Right lobe of liver (tissue), 6 donors: Measurements from ENCODE around the gene C3orf80. TPM values are rescaled to one million over a fixed set of nuclear protein-coding genes. Genes with fewer than 3 reads are reported as not detected.
"Not testable (repeated sequence)": the region's sequence is repeated elsewhere in the genome, so short reads cannot be mapped to it uniquely, and the experiment has no call there.

Source experiments
- ATAC-seq, 4 donors: fragments of 200-7000 bp; cut with Tn5 transposase; one replicate each; pipeline ENCODE4 v1.9.1; 2020; ENCODE audit warnings: mild to moderate bottlenecking in 4 of 4, moderate library complexity in 4 of 4
- DNase-seq, 3 donors: peaks; one replicate each; pipeline ENCODE4 v3.0.0-alpha.2; 2020
- H3K27ac ChIP-seq, 3 donors: fragments of 200-600 bp; one replicate each; pipeline ENCODE4 v1.8.0; 2022
- H3K27me3 ChIP-seq, 2 donors: fragments of 200-600 bp; one replicate each; pipeline ENCODE4 v1.8.0; 2022
- H3K36me3 ChIP-seq, 4 donors: fragments of 200-600 bp; sonication (generic) in 1 of 4; one replicate each; pipeline versions ENCODE4 v1.5.1 to v1.8.0; 2017 to 2022; ENCODE audit warnings: control low read depth in 1 of 4
- H3K4me1 ChIP-seq, 4 donors: fragments of 200-600 bp; sonication (generic) in 1 of 4; one replicate each; pipeline versions ENCODE4 v1.5.1 to v1.8.0; 2017 to 2022; ENCODE audit warnings: control low read depth in 1 of 4
- H3K4me3 ChIP-seq, 3 donors: fragments of 200-600 bp; one replicate each; pipeline ENCODE4 v1.8.0; 2022
- H3K9me3 ChIP-seq, 4 donors: fragments of 200-600 bp; sonication (generic) in 1 of 4; one replicate each; pipeline versions ENCODE4 v1.5.1 to v1.8.0; 2017 to 2022; ENCODE audit warnings: control low read depth in 1 of 4
- POLR2A ChIP-seq: fragments of 450-650 bp; IDR thresholded peaks from one replicate; pipeline ENCODE4 v1.6.1; 2017; ENCODE audit warnings: antibody characterized with exemption, mild to moderate bottlenecking
- WGBS: methylation state at CpG from one replicate; pipeline ENCODE4 v1.1.6; 2018; ENCODE audit warnings: low coverage, low lambda C conversion rate; ENCODE audit not compliant: insufficient coverage; ENCODE audit errors: missing lambda C conversion rate; 5-methylcytosine and 5-hydroxymethylcytosine counted together
- intact Hi-C, 2 donors: fragments of 100-400 bp; cut with DNase I; formaldehyde crosslinking; loops; one replicate each; pipeline versions ENCODE4 v1.11.2 to v1.14.1; 2022
- total RNA-seq, 6 experiments: library from RNA; depleted of rRNA in 2 of 6; stranded (reverse); fragments of >200 nt in 2 of 6; fragmentation: NEBNext Ultra II Directional in 3 of 6; extraction: Animal tissue kit (Norgen Biotek cat#: 25700) in 3 of 6; gene quantifications; one replicate each; pipeline versions ENCODE4 v1.1.0 to v1.2.4, GENCODE V29; 2016 to 2023
- TF ChIP-seq, protein P1 (sequence below), 4 donors: fragments of 200-600 bp in 3 of 4; fragments of 450-650 bp in 1 of 4; IDR thresholded peaks; one replicate each; pipeline versions ENCODE4 v1.5.1 to v1.8.0; 2016 to 2022; ENCODE audit warnings: antibody characterized with exemption in 4 of 4, mild to moderate bottlenecking in 2 of 4
- donor health status: DM: no; HTN: yes; CAD: no.
- donor health status: DM: no; HTN: no; CAD: no.
- donor health status: DM: no; HTN: no; CAD: no.
- donor health status: DM: no; HTN: yes; CAD: no.
- donor health status: DM: no; HTN: yes; CAD: no.

C3orf80 gene
- total RNA-seq, 6 experiments from 2014 or later: 0.07 to 1.2 (median 0.88) TPM; not detected in 1

DNA sequence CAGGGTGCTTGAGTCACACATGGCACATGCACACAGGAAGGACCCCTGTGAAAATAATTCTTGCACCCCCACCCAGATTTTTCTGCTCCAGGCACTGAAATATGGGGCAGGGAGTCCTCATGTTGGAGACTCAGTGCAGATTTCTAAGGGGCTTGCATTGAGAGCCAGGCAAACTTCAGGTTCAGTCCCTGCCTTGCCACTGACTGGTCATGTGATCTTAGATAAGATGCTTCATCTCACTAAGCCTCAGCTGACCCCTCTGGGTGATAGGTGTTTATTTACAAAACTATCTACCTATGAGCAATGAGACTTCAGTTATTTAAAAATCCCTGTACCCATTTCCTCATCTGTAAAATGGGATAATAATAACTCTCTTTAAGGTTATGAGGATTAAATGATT, 30.1 kb upstream of the C3orf80 start:
- no peak for TF ChIP-seq POLR2A
- TF ChIP-seq, protein P1, sequence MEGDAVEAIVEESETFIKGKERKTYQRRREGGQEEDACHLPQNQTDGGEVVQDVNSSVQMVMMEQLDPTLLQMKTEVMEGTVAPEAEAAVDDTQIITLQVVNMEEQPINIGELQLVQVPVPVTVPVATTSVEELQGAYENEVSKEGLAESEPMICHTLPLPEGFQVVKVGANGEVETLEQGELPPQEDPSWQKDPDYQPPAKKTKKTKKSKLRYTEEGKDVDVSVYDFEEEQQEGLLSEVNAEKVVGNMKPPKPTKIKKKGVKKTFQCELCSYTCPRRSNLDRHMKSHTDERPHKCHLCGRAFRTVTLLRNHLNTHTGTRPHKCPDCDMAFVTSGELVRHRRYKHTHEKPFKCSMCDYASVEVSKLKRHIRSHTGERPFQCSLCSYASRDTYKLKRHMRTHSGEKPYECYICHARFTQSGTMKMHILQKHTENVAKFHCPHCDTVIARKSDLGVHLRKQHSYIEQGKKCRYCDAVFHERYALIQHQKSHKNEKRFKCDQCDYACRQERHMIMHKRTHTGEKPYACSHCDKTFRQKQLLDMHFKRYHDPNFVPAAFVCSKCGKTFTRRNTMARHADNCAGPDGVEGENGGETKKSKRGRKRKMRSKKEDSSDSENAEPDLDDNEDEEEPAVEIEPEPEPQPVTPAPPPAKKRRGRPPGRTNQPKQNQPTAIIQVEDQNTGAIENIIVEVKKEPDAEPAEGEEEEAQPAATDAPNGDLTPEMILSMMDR (IDR thresholded peaks at IDR 0.05): no peak
- Histone ChIP-seq H3K36me3 (no peaks in the 10 kb centered on the region), H3K4me3 (no peak overlapping the region), H3K9me3 (no peaks in the 10 kb centered on the region), H3K27me3 (no peaks in the 10 kb centered on the region), H3K4me1 (no peaks in the 10 kb centered on the region), H3K27ac (no peak overlapping the region)
- intact Hi-C loops: no loop called here
- DNase-seq (no peak), ATAC-seq (no peak)

DNA sequence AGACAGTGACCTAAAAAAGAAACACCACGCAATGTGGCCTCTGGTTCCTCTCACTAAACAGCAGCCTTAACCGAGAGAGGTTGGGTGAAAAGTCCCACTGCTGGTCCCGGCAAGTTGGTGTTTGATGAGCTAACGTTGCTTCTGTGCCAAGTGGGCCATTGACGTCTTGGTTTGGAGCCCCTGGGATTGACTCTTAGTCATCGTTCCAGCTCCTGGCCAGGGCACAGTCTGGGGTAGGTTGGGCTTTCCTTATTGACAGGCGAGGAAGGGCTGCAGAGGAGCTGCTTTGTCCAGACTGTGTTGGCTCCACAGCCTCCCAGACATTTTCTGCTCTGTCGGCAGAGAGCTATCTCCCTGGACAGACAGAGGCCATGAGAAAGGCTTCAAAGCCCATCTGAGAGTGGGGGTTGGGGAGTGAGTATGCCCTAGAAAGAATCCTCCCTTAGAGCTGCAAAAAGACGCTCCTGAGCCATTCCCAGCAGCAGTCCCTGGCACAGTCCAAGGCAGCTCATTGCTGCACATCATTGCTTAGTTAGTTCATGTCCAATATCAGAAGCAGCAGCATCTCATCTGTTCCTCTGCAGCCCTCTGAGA, 28.6 kb upstream of the C3orf80 start:
- TF ChIP-seq POLR2A: no peak
- TF ChIP-seq, protein P1 (IDR thresholded peaks at IDR 0.05): no peak
- no peaks in the 10 kb centered on the region for H3K36me3 ChIP-seq
- 35% methylated on average over 5 of the region's 9 CpGs for WGBS
- ATAC-seq (no peak), DNase-seq (no peak)
- no peaks in the 10 kb centered on the region for H3K27me3 ChIP-seq
- H3K4me3 ChIP-seq: no peak overlapping the region
- no peak overlapping the region for H3K27ac ChIP-seq
- intact Hi-C loops: no loop called here
- no peaks in the 10 kb centered on the region for H3K4me1 ChIP-seq
- no peaks in the 10 kb centered on the region for H3K9me3 ChIP-seq

DNA sequence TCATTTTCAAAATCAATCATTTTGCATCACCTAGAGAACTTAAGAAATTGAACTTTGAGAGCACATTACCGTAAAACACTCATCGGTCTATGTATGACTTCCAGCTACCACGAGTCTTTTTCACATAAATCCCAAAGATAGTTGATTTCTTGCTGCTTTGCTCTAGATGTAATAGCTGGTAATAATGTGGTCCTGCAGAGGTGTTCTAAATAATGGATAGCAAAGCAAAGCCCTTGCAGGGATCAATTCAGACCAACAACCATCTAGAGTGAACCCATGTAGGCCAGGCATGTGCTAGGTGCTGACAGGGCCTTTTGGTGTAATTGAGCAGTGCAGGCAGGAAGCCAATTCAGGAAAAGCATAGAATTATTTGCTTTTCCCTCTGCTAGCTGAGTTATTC, 26.1 kb upstream of the C3orf80 start:
- intact Hi-C loops: no loop called here
- Histone ChIP-seq H3K4me1 (no peaks in the 10 kb centered on the region), H3K36me3 (no peaks in the 10 kb centered on the region), H3K27me3 (no peaks in the 10 kb centered on the region), H3K27ac (no peak overlapping the region), H3K9me3 (no peaks in the 10 kb centered on the region), H3K4me3 (no peak overlapping the region)
- TF ChIP-seq, protein P1 (IDR thresholded peaks at IDR 0.05): no peak
- TF ChIP-seq POLR2A: no peak
- WGBS: 91% methylated on average over 3 of the region's 3 CpGs
- ATAC-seq: no peak
- DNase-seq: no peak

DNA sequence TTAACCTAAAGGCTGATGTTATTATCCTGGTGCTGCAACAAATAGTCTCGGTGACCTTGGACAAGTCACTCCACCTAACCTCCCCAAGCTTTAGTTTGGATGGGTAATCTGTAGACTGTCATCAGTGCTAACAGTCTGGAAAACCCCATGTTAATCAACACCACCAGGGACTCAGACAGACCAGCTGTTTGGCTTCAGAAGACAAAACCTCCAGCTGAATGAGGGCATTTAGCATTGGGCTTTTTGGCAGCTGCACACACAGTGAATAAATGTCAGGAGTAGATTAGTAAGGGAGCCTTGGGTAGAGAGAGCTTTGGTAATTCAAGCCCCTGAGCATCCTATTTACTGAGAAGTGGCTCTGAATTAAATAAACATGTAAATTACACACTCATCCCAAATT, 24.9 kb upstream of the C3orf80 start:
- Histone ChIP-seq H3K27me3 (no peaks in the 10 kb centered on the region), H3K9me3 (no peaks in the 10 kb centered on the region), H3K4me3 (no peak overlapping the region), H3K36me3 (no peaks in the 10 kb centered on the region), H3K4me1 (no peaks in the 10 kb centered on the region), H3K27ac (no peak overlapping the region)
- intact Hi-C loops: no loop called here
- TF ChIP-seq POLR2A: no peak
- TF ChIP-seq, protein P1 (IDR thresholded peaks at IDR 0.05): no peak
- ATAC-seq: no peak
- WGBS: no CpG with 5 or more reads among the region's 1 CpG
- DNase-seq: no peak

DNA sequence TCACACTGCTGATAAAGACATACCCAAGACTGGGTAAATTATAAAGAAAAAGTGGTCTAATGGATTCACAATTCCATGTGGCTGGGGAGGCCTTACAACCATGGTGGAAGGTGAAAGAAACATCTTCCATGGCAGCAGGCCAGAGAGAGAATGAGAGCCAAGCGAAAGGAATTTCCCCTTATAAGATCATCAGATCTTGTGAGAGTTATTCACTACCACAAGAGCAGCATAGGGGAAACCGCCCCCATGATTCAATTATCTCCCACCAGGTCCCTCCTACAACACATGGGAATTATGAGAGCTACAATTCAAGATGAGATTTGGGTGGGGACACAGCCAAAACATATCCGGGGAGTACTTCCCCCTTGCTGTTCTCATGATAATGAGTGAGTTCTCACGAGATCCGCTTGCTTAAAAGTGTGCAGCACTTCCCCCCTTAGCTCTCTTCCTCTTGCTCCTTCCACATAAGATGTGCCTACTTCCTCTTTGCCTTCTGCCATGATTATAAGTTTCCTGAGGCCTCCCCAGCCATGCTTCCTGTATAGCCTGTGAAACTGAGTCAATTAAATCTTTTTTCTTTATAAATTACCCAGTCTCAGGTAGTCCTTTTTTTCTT, 20.7 kb upstream of the C3orf80 start:
- H3K4me3 ChIP-seq, H3K36me3 ChIP-seq, H3K9me3 ChIP-seq, H3K4me1 ChIP-seq, H3K27ac ChIP-seq, intact Hi-C loops, ATAC-seq, DNase-seq, H3K27me3 ChIP-seq: not testable (repeated sequence)
- 84% methylated on average over 4 of the region's 5 CpGs for WGBS
